Uterus (tissue), 2 donors: ENCODE data around the gene PORCN.

Source experiments
- POLR2A ChIP-seq, 2 donors: fragments of 450-650 bp; IDR thresholded peaks; one replicate each; pipeline ENCODE4 v1.6.1; 2016; ENCODE audit warnings: antibody characterized with exemption in 2 of 2, mild to moderate bottlenecking in 1 of 2, moderate library complexity in 1 of 2
- TF ChIP-seq, protein P1 (sequence below), 4 experiments: fragments of 200-600 bp in 2 of 4; fragments of 450-650 bp in 2 of 4; sonication (generic) in 2 of 4; IDR thresholded peaks; one replicate each; pipeline ENCODE4 v1.5.1; 2016 to 2019; ENCODE audit warnings: antibody characterized with exemption in 4 of 4, mild to moderate bottlenecking in 2 of 4, moderate library complexity in 1 of 4

DNA sequence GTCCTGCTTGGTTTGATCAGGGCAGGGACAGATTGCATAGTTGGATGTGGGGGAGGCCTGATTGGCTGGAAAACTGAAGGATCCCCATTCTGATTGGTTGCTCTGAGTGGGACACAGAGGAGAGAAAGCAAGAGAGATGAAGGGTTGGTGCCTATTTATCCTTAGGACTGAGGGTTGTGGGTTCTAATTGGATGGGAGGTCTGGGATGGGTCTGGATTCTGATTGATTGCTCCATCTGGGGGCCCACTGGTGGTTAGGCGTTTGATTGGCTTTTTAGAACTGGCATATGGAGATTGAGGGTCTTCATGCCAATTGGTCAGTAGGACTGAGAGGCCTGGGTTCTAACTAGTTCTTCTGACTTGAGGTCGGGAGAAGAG, 12.2 kb downstream of the PORCN start:
- TF ChIP-seq, protein P1, sequence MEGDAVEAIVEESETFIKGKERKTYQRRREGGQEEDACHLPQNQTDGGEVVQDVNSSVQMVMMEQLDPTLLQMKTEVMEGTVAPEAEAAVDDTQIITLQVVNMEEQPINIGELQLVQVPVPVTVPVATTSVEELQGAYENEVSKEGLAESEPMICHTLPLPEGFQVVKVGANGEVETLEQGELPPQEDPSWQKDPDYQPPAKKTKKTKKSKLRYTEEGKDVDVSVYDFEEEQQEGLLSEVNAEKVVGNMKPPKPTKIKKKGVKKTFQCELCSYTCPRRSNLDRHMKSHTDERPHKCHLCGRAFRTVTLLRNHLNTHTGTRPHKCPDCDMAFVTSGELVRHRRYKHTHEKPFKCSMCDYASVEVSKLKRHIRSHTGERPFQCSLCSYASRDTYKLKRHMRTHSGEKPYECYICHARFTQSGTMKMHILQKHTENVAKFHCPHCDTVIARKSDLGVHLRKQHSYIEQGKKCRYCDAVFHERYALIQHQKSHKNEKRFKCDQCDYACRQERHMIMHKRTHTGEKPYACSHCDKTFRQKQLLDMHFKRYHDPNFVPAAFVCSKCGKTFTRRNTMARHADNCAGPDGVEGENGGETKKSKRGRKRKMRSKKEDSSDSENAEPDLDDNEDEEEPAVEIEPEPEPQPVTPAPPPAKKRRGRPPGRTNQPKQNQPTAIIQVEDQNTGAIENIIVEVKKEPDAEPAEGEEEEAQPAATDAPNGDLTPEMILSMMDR (IDR thresholded peaks at IDR 0.05): no peak
- TF ChIP-seq POLR2A (IDR thresholded peaks at IDR 0.05): no peak
